ENCODE data around the gene MRPS18A. TPM values are rescaled to one million over a fixed set of nuclear protein-coding genes. Genes with fewer than 3 reads are reported as not detected.

The MRPS18A gene
- total and polyA plus RNA-seq, 2 of the 13 experiments (the other 11 are each of a cell fraction or from before 2014, with no cell fraction given), result 87.8 to 89.1 TPM

GRCh38 chr6:43724914-43725642 lies 37.5 kb upstream of the MRPS18A start (continued):
- TF ChIP-seq GATA4 (IDR thresholded peaks at IDR 0.05; ENCODE audit: borderline replicate concordance, low read depth) (no peak), GATAD2A (CRISPR knock-in tag; IDR thresholded peaks at IDR 0.05) (peak; percentile 93), ZNF407 (CRISPR knock-in tag; IDR thresholded peaks at IDR 0.05; ENCODE audit: not compliant biosample characterization) (peak; percentile 63), ZNF414 (CRISPR knock-in tag; IDR thresholded peaks at IDR 0.05) (peak; percentile 86), FOXK1 (CRISPR knock-in tag; IDR thresholded peaks at IDR 0.05; ENCODE audit: borderline replicate concordance, low read depth) (peak; percentile 80; the same call in 1 of the 2 replicates), BCL6 (CRISPR knock-in tag; IDR thresholded peaks at IDR 0.05) (peak; percentile 86), SALL1 (CRISPR knock-in tag; IDR thresholded peaks at IDR 0.05) (peak; percentile 90), SMARCC2 (IDR thresholded peaks at IDR 0.05) (no peak), ZBTB1 (CRISPR knock-in tag; IDR thresholded peaks at IDR 0.05; ENCODE audit: borderline replicate concordance) (no peak), ZBED4 (CRISPR knock-in tag; IDR thresholded peaks at IDR 0.05; ENCODE audit: borderline replicate concordance) (no peak; the same call in 1 of the 2 replicates), ZNF263 (CRISPR knock-in tag; IDR thresholded peaks at IDR 0.05) (peak; percentile 61; the same call in 1 of the 2 replicates), ZNF12 (CRISPR knock-in tag; IDR thresholded peaks at IDR 0.05) (peak; percentile 81; the same call in 1 of the 2 replicates), SMAD3 (CRISPR knock-in tag; IDR thresholded peaks at IDR 0.05) (peak; percentile 95; the same call in 1 of the 2 replicates), SIX1 (CRISPR knock-in tag; IDR thresholded peaks at IDR 0.05; ENCODE audit: borderline replicate concordance) (peak; percentile 86; the same call in 1 of the 2 replicates), ZNF549 (CRISPR knock-in tag; IDR thresholded peaks at IDR 0.05) (no peak), TEF (CRISPR knock-in tag; IDR thresholded peaks at IDR 0.05) (peak; percentile 100)

All from HepG2 (cell line).